Mesothelial cell of epicardium (in vitro differentiated cells): ENCODE data around the gene MAPK9. TPM values are rescaled to one million over a fixed set of nuclear protein-coding genes. Genes with fewer than 3 reads are reported as not detected.

Experiments
- DNase-seq, 2 experiments: peaks; one replicate each; pipeline ENCODE4 v3.0.0; 2021; ENCODE audit warnings: low spot score in 2 of 2; ENCODE audit not compliant: unreplicated experiment in 2 of 2
- H3K27ac Mint-ChIP-seq: 2 replicates; pipeline ENCODE4 v1.8.0; 2021; ENCODE audit warnings: mixed read lengths
- H3K27me3 Mint-ChIP-seq: 2 replicates; pipeline ENCODE4 v1.8.0; 2021; ENCODE audit warnings: low read depth, mixed read lengths
- H3K36me3 Mint-ChIP-seq: 2 replicates; pipeline ENCODE4 v1.8.0; 2021; ENCODE audit warnings: mixed read lengths
- H3K4me1 Mint-ChIP-seq: 2 replicates; pipeline ENCODE4 v1.8.0; 2021; ENCODE audit warnings: mixed read lengths
- H3K4me3 Mint-ChIP-seq: 2 replicates; pipeline ENCODE4 v1.8.0; 2021; ENCODE audit warnings: mild to moderate bottlenecking, moderate library complexity, mixed read lengths
- H3K9me3 Mint-ChIP-seq: 2 replicates; pipeline ENCODE4 v1.8.0; 2021; ENCODE audit warnings: mixed read lengths
- total RNA-seq: library from RNA; stranded (reverse); gene quantifications from 3 replicates; pipeline ENCODE4 v1.2.1, GENCODE V29; 2021
- TF ChIP-seq, protein P1 (sequence below): fragments of 200-600 bp; sonication (generic); IDR thresholded peaks from one replicate; pipeline ENCODE4 v1.5.0; 2021; ENCODE audit warnings: antibody characterized with exemption; ENCODE audit not compliant: unreplicated experiment

MAPK9 gene
- total RNA-seq, 1 donor from 2014 or later, result 35.7 TPM

DNA sequence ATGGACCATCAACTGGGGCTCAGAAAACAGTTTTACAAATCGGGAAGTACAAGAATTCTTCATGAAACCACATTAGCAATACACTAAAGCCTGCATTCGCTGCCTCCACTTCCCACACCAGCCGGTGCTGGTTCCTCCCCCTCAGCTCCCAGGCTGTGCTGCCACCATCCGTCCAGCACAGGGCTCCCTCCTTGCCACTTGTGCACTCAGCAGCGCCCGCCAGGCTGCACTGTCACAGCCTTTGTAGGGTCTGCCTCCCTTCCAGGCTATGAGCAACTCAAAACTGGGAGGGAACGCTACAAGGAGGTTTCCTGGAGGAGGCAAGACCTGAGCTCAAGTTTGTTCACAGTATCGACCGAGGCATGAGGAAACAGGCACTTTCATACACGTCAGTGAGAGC lies 7.7 kb downstream of the MAPK9 start:
- Mint-ChIP-seq H3K4me3 (no peak overlapping the region), H3K4me1 (peaks cover 16% of the 10 kb centered on the region), H3K27ac (no peak overlapping the region), H3K36me3 (peaks cover 22% of the 10 kb centered on the region), H3K9me3 (peaks cover 3% of the 10 kb centered on the region), H3K27me3 (no peaks in the 10 kb centered on the region)
- no peak for DNase-seq
- TF ChIP-seq, protein P1, sequence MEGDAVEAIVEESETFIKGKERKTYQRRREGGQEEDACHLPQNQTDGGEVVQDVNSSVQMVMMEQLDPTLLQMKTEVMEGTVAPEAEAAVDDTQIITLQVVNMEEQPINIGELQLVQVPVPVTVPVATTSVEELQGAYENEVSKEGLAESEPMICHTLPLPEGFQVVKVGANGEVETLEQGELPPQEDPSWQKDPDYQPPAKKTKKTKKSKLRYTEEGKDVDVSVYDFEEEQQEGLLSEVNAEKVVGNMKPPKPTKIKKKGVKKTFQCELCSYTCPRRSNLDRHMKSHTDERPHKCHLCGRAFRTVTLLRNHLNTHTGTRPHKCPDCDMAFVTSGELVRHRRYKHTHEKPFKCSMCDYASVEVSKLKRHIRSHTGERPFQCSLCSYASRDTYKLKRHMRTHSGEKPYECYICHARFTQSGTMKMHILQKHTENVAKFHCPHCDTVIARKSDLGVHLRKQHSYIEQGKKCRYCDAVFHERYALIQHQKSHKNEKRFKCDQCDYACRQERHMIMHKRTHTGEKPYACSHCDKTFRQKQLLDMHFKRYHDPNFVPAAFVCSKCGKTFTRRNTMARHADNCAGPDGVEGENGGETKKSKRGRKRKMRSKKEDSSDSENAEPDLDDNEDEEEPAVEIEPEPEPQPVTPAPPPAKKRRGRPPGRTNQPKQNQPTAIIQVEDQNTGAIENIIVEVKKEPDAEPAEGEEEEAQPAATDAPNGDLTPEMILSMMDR, result no peak

DNA sequence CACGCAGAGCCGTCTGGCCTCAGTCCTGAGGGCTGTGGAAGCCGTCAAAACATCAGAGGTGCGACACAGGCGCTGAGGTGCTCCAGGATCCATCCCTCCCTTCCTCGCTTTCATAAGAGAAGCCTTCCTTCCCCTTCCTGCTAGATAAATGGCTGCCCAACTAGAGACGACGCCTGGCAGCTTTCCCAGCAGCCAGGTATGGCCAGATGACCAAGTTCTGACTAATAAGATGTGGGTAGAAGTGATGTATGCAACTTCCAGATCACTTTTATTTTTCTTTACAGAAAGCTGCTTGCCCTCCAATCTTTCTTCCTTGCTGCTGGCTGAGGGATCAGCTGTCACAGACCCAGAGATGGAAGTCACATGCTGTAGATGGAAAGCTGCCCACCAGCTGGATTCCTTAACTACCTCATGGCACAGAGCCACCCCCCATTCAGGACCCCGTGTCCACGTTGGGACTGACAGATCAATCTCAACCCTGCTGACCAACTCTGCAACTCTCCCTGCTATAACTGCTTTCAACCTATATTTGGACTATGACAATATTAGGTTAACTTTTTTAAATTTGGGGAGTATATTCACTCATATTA lies 8.8 kb downstream of the MAPK9 start:
- TF ChIP-seq, protein P1, result no peak
- Mint-ChIP-seq H3K4me3 (no peak overlapping the region), H3K4me1 (peaks cover 12% of the 10 kb centered on the region), H3K36me3 (peaks cover 27% of the 10 kb centered on the region), H3K27me3 (no peaks in the 10 kb centered on the region), H3K9me3 (peaks cover 3% of the 10 kb centered on the region), H3K27ac (no peak overlapping the region)
- DNase-seq, result no peak

DNA sequence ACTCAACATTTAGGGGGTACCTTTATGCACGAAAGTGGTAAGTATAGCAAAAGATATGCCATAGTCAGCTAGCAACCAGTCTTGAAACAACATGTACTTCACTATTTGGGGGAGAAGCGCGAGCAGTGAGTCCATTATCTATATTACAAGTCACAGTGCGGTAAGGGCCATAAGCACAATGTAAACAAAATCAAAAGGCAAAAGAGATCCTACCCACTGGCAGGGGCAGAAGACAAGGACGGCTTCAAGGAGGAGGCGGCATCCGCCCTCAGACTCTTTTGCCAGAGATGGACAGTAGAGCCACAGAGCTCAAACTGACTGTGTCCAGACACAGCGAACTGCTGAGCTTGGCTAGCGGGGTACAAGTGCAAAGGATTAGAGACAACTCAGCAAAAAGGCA lies 9.6 kb downstream of the MAPK9 start:
- Mint-ChIP-seq H3K4me3 (no peak overlapping the region), H3K4me1 (peaks cover 4% of the 10 kb centered on the region), H3K27me3 (no peaks in the 10 kb centered on the region), H3K27ac (no peak overlapping the region), H3K36me3 (peaks cover 35% of the 10 kb centered on the region), H3K9me3 (peaks cover 8% of the 10 kb centered on the region)
- TF ChIP-seq, protein P1, result no peak
- no peak for DNase-seq

DNA sequence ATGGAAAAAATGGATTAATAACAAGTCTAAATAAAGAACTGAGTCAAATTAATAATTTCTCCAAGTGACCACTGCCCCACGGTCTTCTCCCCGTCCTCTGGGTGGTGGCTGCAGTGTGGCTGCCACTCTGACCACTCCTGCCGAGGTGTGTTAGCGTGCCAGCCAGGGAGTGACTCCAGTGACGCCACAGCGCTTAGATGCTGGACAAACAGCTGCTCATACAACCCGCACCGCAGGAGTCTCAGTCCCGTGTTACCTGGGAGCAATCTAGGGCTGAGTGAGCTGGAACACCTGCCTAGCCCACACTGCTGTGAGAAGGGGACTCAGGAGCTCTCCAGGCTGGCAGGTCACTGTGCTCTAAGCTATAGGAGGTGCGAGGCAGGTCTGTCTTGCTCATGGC lies 10.2 kb downstream of the MAPK9 start:
- no peak overlapping the region for H3K4me3 Mint-ChIP-seq
- H3K27me3 Mint-ChIP-seq, result no peaks in the 10 kb centered on the region
- peaks cover 4% of the 10 kb centered on the region for H3K4me1 Mint-ChIP-seq
- H3K9me3 Mint-ChIP-seq, result peaks cover 13% of the 10 kb centered on the region
- no peak overlapping the region for H3K27ac Mint-ChIP-seq
- DNase-seq, result no peak
- TF ChIP-seq, protein P1, result no peak
- peaks cover 38% of the 10 kb centered on the region for H3K36me3 Mint-ChIP-seq

DNA sequence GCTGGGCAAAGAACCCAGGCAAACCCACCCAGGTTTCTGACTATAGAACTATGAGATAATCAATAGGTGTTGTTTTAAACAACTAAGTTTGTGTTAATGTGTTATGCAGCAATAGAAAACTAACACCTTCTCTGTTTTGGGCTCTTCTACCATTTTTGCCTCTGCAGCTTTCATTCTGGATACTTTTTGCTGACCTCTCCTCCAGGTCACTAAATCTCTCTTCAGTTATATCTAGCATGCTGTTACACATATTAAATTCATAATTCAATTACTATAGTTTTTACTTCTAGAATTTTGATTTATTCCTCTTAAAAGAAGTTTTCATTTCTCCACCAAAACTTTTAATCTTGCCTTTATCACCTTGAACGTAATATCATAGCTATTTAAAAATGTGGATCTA lies 17.2 kb downstream of the MAPK9 start:
- Mint-ChIP-seq H3K27ac (no peak overlapping the region), H3K4me3 (no peak overlapping the region), H3K27me3 (no peaks in the 10 kb centered on the region), H3K36me3 (peaks cover 76% of the 10 kb centered on the region), H3K4me1 (no peaks in the 10 kb centered on the region), H3K9me3 (peaks cover 53% of the 10 kb centered on the region)
- TF ChIP-seq, protein P1, result no peak
- DNase-seq, result no peak

DNA sequence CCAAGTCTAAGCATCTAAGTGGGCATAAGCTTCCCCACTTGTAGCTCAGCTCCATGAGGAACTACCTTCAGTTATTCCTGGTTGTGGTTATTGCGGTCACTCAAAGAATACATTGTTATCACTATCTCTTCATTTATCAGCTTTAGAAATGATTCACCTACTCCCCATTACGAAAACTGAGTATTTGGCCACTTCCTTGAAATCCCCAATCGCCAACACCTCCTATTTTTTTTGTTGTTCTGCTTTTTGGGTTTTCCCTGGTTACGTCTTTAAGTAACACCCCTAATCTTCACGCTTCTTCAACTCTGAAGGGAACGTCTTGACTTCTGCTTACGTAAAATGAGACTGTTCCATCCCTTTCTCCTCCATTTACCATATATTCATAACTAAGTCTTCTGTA lies 20.7 kb downstream of the MAPK9 start:
- Mint-ChIP-seq H3K4me3 (no peak overlapping the region), H3K36me3 (peaks cover 77% of the 10 kb centered on the region), H3K9me3 (peaks cover 57% of the 10 kb centered on the region), H3K27me3 (no peaks in the 10 kb centered on the region), H3K27ac (no peak overlapping the region), H3K4me1 (no peaks in the 10 kb centered on the region)
- TF ChIP-seq, protein P1, result no peak
- DNase-seq, result no peak
